GM12874 (cell line): ENCODE data around the gene NIT2.

Experiments used
- CTCF ChIP-seq: IDR thresholded peaks from 2 replicates; pipeline ENCODE4 v1.5.1; 2011; ENCODE audit warnings: low read depth, mild to moderate bottlenecking, control low read depth, low read length, moderate library complexity; ENCODE audit not compliant: insufficient read depth

The NIT2 gene

DNA sequence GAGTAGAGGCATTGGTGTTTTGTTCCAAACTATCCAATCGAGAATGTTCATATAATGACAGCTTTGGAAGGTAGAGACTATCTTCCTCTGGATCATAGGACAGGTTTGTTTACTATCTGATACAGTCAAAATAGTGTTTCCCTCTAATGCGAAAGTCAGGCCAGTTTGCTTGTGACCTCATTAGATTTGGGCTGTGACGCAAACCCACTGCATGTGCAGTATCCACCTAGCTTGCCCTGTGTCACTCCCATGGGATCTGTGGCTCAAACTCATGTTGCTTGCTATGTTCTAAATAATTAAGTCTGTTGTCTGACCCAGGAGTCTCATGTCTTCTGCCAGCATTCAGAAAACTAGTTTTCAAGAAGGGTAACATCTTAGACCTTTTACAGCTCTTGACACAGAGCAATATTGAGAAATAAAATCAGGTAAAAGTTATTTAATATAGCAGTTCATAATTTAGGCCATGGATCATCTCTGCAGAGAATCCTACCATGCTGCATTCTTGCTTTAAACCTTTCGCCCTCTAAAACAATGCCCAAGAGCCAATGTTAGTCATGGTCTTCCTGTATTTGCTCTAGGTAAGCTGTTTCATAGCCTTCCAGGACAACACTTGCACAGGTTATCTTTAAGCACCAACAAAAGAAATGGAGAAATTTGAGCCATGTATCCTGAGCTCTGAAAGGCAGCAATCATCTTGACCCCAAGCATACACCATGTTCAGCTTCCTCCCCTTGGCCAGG, 26.4 kb downstream of the NIT2 start:
- TF ChIP-seq CTCF: no peak

DNA sequence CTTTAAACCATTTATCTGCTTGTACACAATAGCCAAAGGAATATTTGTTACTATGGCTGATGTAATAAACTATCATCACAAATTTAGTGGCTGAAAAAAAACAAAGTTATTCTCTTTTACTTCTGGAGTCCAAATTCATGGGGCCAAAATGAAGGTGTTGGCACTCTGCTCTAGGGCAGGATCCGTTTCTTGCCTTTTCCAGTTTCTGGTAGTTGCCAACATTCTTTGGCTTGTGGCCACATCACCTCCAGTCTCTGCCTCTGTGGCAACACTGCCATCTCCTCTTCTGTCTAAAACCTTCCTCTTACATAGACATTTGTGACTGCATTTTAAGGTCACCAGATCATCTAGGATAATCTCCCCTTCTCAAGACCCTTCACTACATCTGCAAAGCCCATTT, 27.3 kb downstream of the NIT2 start:
- no peak for TF ChIP-seq CTCF

- no peak for TF ChIP-seq CTCF
These were observed 29.9 kb downstream of the NIT2 start for GRCh38 chr3:100364421-100364820.

- no peak for TF ChIP-seq CTCF
These were observed 31.9 kb downstream of the NIT2 start for GRCh38 chr3:100366424-100366823.

DNA sequence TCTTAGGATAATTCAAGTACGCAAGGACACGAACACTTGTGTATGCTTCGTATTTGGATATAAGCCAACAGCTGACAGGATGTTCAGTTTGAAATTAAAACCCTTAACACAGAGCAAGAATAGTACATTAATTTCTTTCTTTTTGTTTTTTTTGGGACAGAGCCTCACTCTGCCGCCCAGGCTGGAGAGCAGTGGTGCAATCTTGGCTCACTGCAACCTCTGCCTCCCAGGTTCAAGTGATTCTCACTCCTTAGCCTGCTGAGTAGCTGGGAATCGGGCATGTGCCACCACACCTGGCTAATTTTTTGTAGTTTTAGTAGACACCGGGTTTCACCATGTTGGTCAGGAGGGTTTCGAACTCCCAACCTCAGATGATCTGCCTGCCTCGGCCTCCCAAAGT, 33.9 kb downstream of the NIT2 start:
- no peak for TF ChIP-seq CTCF

DNA sequence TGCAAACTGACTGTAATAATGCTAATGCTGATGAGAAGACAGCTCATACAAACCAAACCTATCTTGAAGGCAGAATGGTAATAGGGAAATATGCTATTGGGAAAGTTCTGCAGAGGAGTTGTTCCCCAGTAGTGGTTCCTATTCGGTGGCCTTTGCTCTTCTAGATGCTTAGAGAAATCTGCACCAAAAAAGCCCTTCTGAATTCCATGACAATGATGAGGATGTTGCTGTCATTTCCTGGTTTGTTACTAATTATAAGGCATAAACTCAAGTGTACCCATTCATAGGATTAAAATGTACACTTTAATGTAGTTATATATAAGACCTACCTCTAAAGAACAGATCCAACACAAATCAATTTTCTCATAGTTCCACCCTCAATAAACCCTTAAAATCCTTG, 36.2 kb downstream of the NIT2 start:
- TF ChIP-seq CTCF: no peak

- no peak for TF ChIP-seq CTCF
These were observed 40.0 kb downstream of the NIT2 start for GRCh38 chr3:100374521-100374920.
